ENCODE measurements around the gene KMT5B.

The KMT5B gene

GRCh38 chr11:68146010-68146540 lies 67.0 kb downstream of the KMT5B start:
- Histone ChIP-seq H3K9ac (ENCODE audit: low read length in 2 of 2) (no peak overlapping the region), H3K27me3 (ENCODE audit: control insufficient read depth in 1 of 2, insufficient read depth in 2 of 2, low read length in 2 of 2) (no peaks in the 10 kb centered on the region), H3K4me3 (ENCODE audit: low read length in 2 of 2) (no peak overlapping the region), H3K27ac (ENCODE audit: low read length) (no peak overlapping the region), H3K4me1 (ENCODE audit: control insufficient read depth, insufficient read depth, low read length) (peaks cover 15% of the 10 kb centered on the region), H3K9me3 (ENCODE audit: control insufficient read depth in 2 of 2, low read length in 2 of 2) (no peaks in the 10 kb centered on the region), H3K36me3 (ENCODE audit: control insufficient read depth in 2 of 2, insufficient read depth in 2 of 2, low read length in 2 of 2) (no peaks in the 10 kb centered on the region)

GRCh38 chr11:68145120-68145866 lies 67.8 kb downstream of the KMT5B start:
- Histone ChIP-seq H3K36me3 (ENCODE audit: control insufficient read depth in 2 of 2, insufficient read depth in 2 of 2, low read length in 2 of 2) (no peaks in the 10 kb centered on the region), H3K4me1 (ENCODE audit: control insufficient read depth, insufficient read depth, low read length) (peaks cover 15% of the 10 kb centered on the region), H3K4me3 (ENCODE audit: low read length in 2 of 2) (no peak overlapping the region), H3K9ac (ENCODE audit: low read length in 2 of 2) (no peak overlapping the region), H3K9me3 (ENCODE audit: control insufficient read depth in 2 of 2, low read length in 2 of 2) (no peaks in the 10 kb centered on the region), H3K27me3 (ENCODE audit: control insufficient read depth in 1 of 2, insufficient read depth in 2 of 2, low read length in 2 of 2) (no peaks in the 10 kb centered on the region), H3K27ac (ENCODE audit: low read length) (no peak overlapping the region)

GRCh38 chr11:68143310-68143689 lies 69.8 kb downstream of the KMT5B start:
- no peak overlapping the region for H3K27ac ChIP-seq (ENCODE audit: low read length)
- peaks cover 15% of the 10 kb centered on the region for H3K4me1 ChIP-seq (ENCODE audit: control insufficient read depth, insufficient read depth, low read length)
- H3K9ac ChIP-seq (ENCODE audit: low read length in 2 of 2), result no peak overlapping the region

GRCh38 chr11:68142441-68143309 lies 70.4 kb downstream of the KMT5B start:
- no peak overlapping the region for H3K9ac ChIP-seq (ENCODE audit: low read length in 2 of 2)
- no peaks in the 10 kb centered on the region for H3K27me3 ChIP-seq (ENCODE audit: control insufficient read depth in 1 of 2, insufficient read depth in 2 of 2, low read length in 2 of 2)
- no peaks in the 10 kb centered on the region for H3K9me3 ChIP-seq (ENCODE audit: control insufficient read depth in 2 of 2, low read length in 2 of 2)
- no peak overlapping the region for H3K4me3 ChIP-seq (ENCODE audit: low read length in 2 of 2)
- H3K27ac ChIP-seq (ENCODE audit: low read length), result no peak overlapping the region
- peaks cover 15% of the 10 kb centered on the region for H3K4me1 ChIP-seq (ENCODE audit: control insufficient read depth, insufficient read depth, low read length)
- no peaks in the 10 kb centered on the region for H3K36me3 ChIP-seq (ENCODE audit: control insufficient read depth in 2 of 2, insufficient read depth in 2 of 2, low read length in 2 of 2)

More at GRCh38 chr11:68143310-68143689, 69.8 kb downstream of the KMT5B start:
- H3K27me3 ChIP-seq (ENCODE audit: control insufficient read depth in 1 of 2, insufficient read depth in 2 of 2, low read length in 2 of 2), result no peaks in the 10 kb centered on the region
- no peaks in the 10 kb centered on the region for H3K9me3 ChIP-seq (ENCODE audit: control insufficient read depth in 2 of 2, low read length in 2 of 2)
- H3K4me3 ChIP-seq (ENCODE audit: low read length in 2 of 2), result no peak overlapping the region
- H3K36me3 ChIP-seq (ENCODE audit: control insufficient read depth in 2 of 2, insufficient read depth in 2 of 2, low read length in 2 of 2), result no peaks in the 10 kb centered on the region

GRCh38 chr11:68142028-68142412 lies 71.1 kb downstream of the KMT5B start:
- Histone ChIP-seq H3K4me3 (ENCODE audit: low read length in 2 of 2) (no peak overlapping the region), H3K4me1 (ENCODE audit: control insufficient read depth, insufficient read depth, low read length) (peaks cover 11% of the 10 kb centered on the region), H3K36me3 (ENCODE audit: control insufficient read depth in 2 of 2, insufficient read depth in 2 of 2, low read length in 2 of 2) (no peaks in the 10 kb centered on the region), H3K9ac (ENCODE audit: low read length in 2 of 2) (no peak overlapping the region), H3K9me3 (ENCODE audit: control insufficient read depth in 2 of 2, low read length in 2 of 2) (no peaks in the 10 kb centered on the region), H3K27me3 (ENCODE audit: control insufficient read depth in 1 of 2, insufficient read depth in 2 of 2, low read length in 2 of 2) (no peaks in the 10 kb centered on the region), H3K27ac (ENCODE audit: low read length) (no peak overlapping the region)

- Histone ChIP-seq H3K27ac (ENCODE audit: low read length) (no peak overlapping the region), H3K4me3 (ENCODE audit: low read length in 2 of 2) (no peak overlapping the region), H3K9ac (ENCODE audit: low read length in 2 of 2) (no peak overlapping the region), H3K36me3 (ENCODE audit: control insufficient read depth in 2 of 2, insufficient read depth in 2 of 2, low read length in 2 of 2) (no peaks in the 10 kb centered on the region), H3K4me1 (ENCODE audit: control insufficient read depth, insufficient read depth, low read length) (peaks cover 7% of the 10 kb centered on the region), H3K9me3 (ENCODE audit: control insufficient read depth in 2 of 2, low read length in 2 of 2) (no peaks in the 10 kb centered on the region), H3K27me3 (ENCODE audit: control insufficient read depth in 1 of 2, insufficient read depth in 2 of 2, low read length in 2 of 2) (no peaks in the 10 kb centered on the region)
Measured at GRCh38 chr11:68141246-68142027, 71.7 kb downstream of the KMT5B start.

GRCh38 chr11:68140496-68141245 lies 72.4 kb downstream of the KMT5B start:
- no peak overlapping the region for H3K9ac ChIP-seq (ENCODE audit: low read length in 2 of 2)
- H3K36me3 ChIP-seq (ENCODE audit: control insufficient read depth in 2 of 2, insufficient read depth in 2 of 2, low read length in 2 of 2), result no peaks in the 10 kb centered on the region
- peaks cover 2% of the 10 kb centered on the region for H3K4me1 ChIP-seq (ENCODE audit: control insufficient read depth, insufficient read depth, low read length)
- H3K27ac ChIP-seq (ENCODE audit: low read length), result no peak overlapping the region
- no peak overlapping the region for H3K4me3 ChIP-seq (ENCODE audit: low read length in 2 of 2)
- no peaks in the 10 kb centered on the region for H3K9me3 ChIP-seq (ENCODE audit: control insufficient read depth in 2 of 2, low read length in 2 of 2)
- H3K27me3 ChIP-seq (ENCODE audit: control insufficient read depth in 1 of 2, insufficient read depth in 2 of 2, low read length in 2 of 2), result no peaks in the 10 kb centered on the region

- H3K9ac ChIP-seq (ENCODE audit: low read length in 2 of 2), result no peak overlapping the region
- H3K4me3 ChIP-seq (ENCODE audit: low read length in 2 of 2), result no peak overlapping the region
- H3K9me3 ChIP-seq (ENCODE audit: control insufficient read depth in 2 of 2, low read length in 2 of 2), result no peaks in the 10 kb centered on the region
- H3K27ac ChIP-seq (ENCODE audit: low read length), result no peak overlapping the region
- no peaks in the 10 kb centered on the region for H3K4me1 ChIP-seq (ENCODE audit: control insufficient read depth, insufficient read depth, low read length)
- no peaks in the 10 kb centered on the region for H3K27me3 ChIP-seq (ENCODE audit: control insufficient read depth in 1 of 2, insufficient read depth in 2 of 2, low read length in 2 of 2)
- H3K36me3 ChIP-seq (ENCODE audit: control insufficient read depth in 2 of 2, insufficient read depth in 2 of 2, low read length in 2 of 2), result no peaks in the 10 kb centered on the region
Measured at GRCh38 chr11:68138237-68138636, 74.9 kb downstream of the KMT5B start.

- H3K4me3 ChIP-seq (ENCODE audit: low read length in 2 of 2), result no peak overlapping the region
Measured at GRCh38 chr11:68137833-68138232, 75.3 kb downstream of the KMT5B start.

GRCh38 chr11:68136866-68137265 lies 76.2 kb downstream of the KMT5B start:
- Histone ChIP-seq H3K36me3 (ENCODE audit: control insufficient read depth in 2 of 2, insufficient read depth in 2 of 2, low read length in 2 of 2) (no peaks in the 10 kb centered on the region), H3K27ac (ENCODE audit: low read length) (no peak overlapping the region), H3K4me1 (ENCODE audit: control insufficient read depth, insufficient read depth, low read length) (no peaks in the 10 kb centered on the region), H3K4me3 (ENCODE audit: low read length in 2 of 2) (no peak overlapping the region), H3K27me3 (ENCODE audit: control insufficient read depth in 1 of 2, insufficient read depth in 2 of 2, low read length in 2 of 2) (no peaks in the 10 kb centered on the region), H3K9me3 (ENCODE audit: control insufficient read depth in 2 of 2, low read length in 2 of 2) (no peaks in the 10 kb centered on the region), H3K9ac (ENCODE audit: low read length in 2 of 2) (no peak overlapping the region)

More at GRCh38 chr11:68137833-68138232, 75.3 kb downstream of the KMT5B start:
- no peaks in the 10 kb centered on the region for H3K4me1 ChIP-seq (ENCODE audit: control insufficient read depth, insufficient read depth, low read length)
- no peaks in the 10 kb centered on the region for H3K27me3 ChIP-seq (ENCODE audit: control insufficient read depth in 1 of 2, insufficient read depth in 2 of 2, low read length in 2 of 2)
- H3K9ac ChIP-seq (ENCODE audit: low read length in 2 of 2), result no peak overlapping the region
- no peaks in the 10 kb centered on the region for H3K36me3 ChIP-seq (ENCODE audit: control insufficient read depth in 2 of 2, insufficient read depth in 2 of 2, low read length in 2 of 2)
- no peaks in the 10 kb centered on the region for H3K9me3 ChIP-seq (ENCODE audit: control insufficient read depth in 2 of 2, low read length in 2 of 2)
- H3K27ac ChIP-seq (ENCODE audit: low read length), result no peak overlapping the region
